Amniotic stem cell (primary cell): ENCODE measurements around the gene FLYWCH2.
A peak's percentile ranks its signal among the peaks of the same experiment; 100 is the strongest.
"Not testable (repeated sequence)": the region's sequence is repeated elsewhere in the genome, so short reads cannot be mapped to it uniquely, and the experiment has no call there.

Experiments
- DNase-seq: peaks from one replicate; lab custom pipeline; 2025; lab: John Stamatoyannopoulos, UW

Gene FLYWCH2

DNA sequence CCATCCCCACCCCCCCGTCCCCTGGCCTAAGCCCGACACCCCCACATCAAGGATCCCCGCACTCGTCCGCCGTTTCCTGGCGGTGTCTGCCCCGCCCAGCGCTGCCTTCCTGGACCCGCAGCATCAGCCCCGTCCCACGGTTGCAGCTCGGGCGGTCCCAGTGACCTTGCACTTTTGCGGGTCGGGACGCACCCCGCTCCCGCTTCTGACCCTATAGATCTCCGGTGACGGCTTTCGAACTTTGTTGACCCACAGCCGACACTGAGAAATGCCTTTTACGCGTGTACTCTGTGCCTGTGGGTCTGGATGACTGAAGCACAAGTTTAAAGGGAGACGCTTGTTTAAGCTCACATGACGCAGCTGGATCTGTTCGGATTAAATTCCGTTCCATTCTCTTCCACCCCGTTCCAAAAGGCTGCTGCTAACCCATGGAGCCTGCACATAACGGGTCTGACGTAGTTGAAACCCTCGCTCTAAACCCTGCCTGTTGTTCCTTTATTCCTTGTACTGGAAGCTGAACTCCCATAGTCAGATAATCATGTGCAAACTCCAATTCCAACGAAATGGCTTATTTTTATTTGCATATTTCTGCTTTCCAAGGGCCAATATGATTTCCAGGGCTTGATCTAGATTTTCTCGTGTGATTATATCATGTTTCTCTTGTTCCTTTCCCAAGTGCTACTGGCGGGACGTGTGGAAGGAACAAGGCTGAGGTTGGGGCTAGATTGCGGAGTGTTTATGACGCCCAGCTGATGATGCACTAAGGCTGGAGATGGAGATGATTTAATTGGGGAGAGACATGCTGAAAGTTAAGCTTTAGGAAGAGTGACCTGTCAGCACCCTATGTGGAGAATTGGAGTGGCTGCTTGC lies 29.6 kb downstream of the FLYWCH2 start:
- peak; percentile 36 for DNase-seq

DNA sequence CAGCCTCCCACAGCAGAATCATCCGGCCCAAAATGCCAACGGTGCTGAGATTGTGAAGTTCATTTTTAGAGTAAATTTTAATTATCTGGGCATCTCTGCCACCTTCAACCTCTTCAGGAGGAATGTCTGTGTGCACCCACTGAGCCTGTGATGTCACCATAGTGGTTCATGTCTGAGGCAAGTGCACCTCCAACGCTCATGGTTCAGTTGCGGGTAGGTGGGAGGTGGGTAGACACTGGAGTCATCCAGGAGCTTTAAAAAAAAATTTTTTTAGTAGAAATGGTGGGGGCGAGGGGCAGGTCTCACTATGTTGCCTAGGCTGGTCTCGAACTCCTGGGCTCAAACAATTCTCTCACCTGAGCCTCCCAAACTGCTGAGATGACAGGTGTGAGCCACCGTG lies 30.6 kb downstream of the FLYWCH2 start:
- DNase-seq: no peak

DNA sequence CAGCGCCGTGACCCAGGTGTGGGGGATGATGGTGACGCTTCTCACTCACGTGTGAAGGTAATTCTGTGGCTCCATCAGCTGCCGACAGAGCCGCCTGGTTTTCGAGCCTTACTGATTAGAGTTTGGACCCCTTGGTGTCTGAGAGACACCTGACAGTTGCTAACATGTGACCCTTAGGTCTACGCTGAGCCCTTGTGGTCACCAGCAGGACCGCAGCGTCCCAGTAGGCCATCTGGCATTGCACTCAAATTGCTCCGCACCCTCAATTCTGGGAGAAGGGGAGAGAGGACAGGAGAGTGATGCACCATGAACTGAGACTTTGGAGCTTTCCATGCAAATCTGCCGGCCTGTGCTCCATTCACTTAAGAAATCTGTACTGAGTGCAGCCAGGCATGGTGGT lies 31.2 kb downstream of the FLYWCH2 start:
- no peak for DNase-seq

DNA sequence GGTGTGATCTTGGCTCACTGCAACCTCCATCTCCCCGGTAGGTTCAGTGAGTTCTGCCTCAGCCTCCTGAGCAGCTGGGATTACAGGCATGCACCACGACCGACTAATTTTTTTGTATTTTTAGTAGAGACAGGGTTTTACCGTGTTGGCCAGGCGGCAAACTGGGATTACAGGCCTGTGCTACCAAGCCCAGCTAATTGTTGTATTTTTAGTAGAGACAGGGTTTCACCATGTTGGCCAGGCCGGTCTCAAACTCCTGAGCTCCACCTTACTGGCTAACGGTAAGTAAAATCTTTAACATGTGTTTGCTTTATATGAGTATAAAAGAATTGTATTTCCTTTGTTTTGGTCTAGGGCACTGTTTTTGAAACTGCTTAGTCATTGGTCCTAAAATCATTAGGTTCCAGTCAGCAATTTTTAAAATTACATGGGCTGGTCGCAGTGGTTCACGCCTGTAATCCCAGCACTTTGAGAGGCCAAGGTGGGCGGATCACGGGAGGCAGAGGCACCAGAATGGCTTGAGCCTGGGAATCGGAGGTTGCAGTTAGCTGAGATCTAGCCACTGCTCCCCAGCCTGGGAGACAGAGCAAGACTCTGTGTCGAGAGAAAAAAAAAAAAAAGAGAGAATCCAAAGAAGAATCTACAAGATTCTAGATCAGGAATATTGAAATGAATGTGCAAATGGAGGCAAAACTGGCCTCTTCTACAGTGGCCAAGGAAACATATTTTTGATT lies 32.3 kb downstream of the FLYWCH2 start:
- no peak for DNase-seq

DNA sequence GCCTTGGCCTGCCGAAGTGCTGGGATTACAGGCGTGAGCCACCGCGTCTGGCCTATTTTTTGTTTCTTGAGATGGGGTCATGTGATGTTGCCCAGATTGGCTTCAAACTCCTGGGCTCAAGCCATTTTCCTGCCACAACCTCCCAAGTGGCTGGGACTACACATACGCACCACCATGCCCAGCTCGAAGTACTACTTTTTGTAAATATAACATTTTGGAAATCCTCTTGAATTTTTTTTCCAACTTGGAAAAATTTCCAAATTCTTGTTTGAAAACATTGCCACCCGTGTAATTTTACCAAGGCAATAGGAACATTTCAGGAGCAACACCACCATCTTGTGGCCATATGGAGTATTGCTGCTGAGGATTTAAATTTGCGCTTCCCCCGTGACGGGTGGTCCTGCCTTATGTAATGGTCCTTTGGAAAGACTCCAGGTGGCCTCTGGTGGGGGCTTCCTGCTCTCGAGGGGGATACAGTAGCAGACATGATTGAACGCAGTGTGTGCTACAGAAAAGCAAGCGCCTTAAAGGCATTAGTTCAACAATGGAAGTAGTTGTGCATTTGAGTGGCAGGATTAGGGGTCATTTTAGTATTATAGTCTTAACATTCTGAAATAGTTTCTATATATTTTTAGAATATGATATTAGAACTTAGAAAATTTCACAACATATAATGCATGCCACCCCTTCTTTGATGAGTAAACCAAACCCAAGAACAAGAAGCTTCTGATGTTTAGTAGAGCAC lies 36.7 kb downstream of the FLYWCH2 start:
- no peak for DNase-seq

DNA sequence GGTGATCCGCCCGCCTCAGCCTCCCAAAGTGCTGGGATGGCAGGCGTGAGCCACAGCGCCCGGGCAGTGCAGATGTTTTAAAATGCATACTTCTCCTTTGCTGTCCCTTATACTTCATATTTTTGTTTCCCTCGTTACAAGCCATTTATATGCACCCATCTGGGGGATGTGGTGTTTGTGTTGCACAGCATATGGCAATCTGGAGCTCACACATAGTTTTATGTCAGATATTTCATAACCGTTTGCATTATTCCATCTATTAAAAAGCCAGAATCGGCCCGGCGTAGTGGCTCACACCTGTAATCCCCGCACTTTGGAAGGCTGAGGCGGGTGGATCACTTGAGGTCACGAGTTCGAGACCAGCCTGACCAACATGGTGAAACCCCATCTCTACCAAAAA lies 40.5 kb downstream of the FLYWCH2 start:
- no peak for DNase-seq

DNA sequence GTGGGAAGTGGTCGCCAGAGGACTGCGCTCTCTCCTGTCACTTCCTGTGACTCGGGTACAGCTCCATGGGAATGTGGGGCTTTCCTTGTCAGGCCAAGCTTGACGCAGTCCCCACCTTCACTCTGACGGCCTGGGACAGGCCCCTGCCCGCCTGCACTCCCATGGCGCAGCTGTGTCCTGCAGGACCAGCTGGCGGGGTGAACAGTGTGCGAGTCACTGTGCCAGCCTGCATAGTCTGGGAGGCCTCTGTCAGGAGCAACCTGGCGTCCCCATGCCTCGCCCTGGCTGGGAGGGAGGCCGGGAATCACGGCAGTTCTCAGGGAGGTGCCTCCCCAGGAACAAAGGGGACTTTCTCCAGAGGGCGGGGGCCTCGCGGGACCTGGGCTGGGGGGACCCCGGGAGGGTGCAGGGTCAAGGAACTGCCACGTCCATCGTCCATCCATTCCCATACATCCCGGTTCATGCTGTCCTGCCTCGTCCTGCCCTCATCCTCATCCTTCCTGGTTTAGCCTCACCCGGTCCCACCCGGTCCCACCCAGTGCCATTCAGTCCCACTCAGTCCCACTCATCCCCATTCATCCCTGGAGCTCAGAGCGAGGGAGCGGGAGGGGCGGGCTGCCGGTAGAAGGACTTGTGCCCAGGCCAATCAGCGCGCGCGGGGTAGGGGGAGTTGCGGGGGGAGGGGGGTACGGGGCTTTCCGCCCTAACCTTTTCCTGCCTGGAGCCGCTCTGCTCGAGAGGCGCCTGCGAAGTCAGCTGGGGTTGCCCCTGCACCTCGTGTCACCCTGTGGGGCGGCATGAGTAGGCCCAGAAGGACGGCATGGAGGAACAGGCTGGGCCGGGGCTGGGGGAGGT lies 42.1 kb downstream of the FLYWCH2 start:
- no peak for DNase-seq

DNA sequence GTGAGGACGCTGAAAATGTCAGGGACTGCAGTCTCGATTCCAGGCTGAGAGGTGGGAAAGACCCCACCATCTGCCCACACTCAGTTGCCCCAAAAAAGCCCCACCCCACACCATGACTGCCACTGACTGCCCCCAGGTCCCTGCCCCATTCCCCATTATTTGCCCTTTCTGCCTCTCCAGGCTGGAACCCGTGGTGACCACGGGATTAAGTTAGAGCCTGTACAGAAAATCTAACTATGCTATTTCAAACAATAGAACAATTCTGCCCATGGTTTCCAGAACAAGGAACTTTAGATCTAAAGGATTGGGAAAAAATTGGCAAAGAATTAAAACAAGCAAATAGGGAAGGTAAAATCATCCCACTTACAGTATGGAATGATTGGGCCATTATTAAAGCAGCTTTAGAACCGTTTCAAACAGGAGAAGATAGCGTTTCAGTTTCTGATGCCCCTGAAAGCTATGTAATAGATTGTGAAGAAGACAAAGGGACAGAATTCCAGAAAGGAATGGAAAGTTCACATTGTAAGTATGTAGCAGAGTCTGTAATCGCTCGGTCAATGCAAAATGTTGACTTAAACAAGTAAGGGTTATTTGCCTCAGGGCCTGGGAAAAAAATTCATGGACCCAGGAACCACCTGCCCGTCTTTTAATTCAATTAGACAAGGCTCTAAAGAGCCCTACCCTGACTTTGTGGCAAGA lies 43.1 kb downstream of the FLYWCH2 start:
- DNase-seq: no peak

DNA sequence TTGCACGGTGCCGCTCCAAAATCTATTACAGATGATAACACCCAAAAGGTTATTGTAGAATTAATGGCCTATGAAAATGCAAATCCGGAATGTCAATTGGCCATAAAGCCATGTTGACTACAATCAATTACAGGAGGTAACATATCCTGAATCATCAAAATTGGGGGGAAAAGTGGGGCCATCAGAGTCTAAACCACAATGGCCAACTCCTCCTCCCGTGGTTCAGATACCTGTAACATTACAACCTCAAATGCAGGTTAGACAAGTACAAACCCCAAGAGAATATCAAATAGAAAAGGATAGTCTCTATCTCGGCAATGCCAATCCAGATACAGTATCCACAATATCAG lies 43.6 kb downstream of the FLYWCH2 start:
- DNase-seq: no peak

DNA sequence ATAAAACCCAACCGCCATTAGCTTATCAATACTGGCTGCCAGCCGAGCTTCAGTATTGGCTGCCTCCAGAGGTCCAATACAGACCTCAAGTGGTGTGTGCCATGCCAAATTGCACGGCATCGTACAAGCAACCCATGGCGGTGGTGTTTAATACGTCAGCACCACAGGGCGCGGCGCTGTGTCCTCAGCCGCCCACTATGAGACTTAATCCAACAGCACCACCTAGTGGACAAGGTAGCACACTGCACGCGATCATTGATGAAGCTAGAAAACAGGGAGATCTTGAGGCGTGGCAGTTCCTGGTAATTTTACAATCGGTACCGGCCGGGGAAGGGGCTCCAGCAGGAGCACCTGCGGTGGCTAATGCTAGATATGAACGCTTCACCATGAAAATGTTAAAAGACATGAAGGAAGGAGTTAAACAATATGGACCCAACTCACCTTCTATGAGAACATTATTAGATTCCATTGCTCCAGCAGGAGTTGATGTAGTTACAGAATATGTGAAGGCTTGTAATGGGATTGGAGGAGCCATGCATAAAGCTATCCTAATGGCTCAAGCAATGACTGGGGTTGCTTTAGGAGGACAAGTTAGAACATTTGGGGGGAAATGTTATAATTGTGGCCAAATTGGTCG lies 44.1 kb downstream of the FLYWCH2 start:
- DNase-seq: peak; percentile 70

DNA sequence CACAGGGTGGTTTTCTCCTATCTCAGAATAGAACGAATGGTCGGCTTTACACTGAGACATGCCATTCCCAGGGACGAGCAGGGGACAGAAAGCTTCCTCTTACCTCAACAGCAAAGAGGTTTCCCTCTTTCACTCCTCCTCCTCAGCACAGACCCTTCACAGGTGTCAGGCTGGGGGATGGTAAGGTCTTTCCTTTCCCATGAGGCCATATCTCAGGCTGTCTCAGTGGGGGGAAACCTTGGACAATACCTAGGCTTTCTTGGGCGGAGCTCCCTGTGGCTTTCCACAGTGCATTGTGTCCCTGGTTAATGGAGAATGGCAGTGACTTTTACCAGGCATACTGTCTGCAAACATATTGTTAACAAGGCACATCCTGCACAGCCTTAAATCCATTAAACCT lies 45.1 kb downstream of the FLYWCH2 start:
- not testable (repeated sequence) for DNase-seq

DNA sequence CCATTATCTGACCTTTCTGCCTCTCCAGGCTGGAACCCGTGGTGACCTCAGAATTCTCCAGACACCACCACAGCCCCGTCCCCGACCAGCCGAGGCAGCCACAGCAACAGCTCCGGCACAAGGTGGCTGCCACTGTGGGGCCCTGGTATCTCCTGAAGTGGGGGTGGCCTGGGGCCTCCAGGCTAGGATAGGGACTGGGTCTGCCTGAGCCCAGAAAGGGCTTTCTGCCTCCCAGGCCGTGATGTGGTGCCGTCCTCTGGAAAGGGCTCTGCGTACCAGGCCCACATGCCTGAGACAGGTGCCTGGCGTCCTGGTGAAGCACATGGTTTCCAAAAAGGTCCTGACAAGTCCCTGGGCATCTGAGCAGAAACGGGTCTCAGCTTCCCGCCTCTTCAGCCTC lies 45.8 kb downstream of the FLYWCH2 start:
- no peak for DNase-seq

DNA sequence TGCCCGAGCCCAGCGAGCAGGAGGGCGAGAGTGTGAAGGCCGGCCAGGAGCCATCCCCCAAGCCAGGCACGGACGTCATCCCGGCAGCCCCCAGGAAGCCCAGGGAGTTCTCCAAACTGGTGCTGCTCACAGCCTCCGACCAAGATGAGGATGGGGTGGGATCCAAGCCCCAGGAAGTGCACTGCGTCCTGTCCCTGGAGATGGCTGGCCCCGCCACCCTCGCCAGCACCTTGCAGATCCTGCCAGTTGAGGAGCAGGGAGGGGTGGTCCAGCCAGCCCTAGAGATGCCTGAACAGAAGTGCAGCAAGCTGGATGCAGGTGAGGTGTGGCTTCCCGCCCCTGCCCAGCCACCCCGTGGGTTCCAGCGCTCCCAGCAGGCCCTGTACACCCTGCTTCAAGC lies 46.7 kb downstream of the FLYWCH2 start:
- DNase-seq: no peak

DNA sequence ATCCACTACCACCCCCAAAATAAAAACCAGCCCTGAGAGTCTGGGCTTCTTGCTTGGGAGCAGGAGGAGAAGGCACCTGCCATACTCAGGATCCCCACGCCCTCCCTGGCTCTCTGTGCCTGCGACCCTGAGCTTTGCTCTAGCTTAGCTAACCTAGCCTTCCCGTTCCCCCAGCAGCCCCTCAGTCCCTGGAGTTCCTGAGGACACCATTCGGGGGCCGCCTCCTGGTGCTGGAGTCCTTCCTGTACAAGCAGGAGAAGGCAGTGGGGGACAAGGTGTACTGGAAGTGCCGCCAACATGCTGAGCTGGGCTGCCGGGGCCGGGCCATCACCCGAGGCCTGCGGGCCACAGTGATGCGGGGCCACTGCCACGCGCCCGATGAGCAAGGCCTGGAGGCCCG lies 47.2 kb downstream of the FLYWCH2 start:
- no peak for DNase-seq

DNA sequence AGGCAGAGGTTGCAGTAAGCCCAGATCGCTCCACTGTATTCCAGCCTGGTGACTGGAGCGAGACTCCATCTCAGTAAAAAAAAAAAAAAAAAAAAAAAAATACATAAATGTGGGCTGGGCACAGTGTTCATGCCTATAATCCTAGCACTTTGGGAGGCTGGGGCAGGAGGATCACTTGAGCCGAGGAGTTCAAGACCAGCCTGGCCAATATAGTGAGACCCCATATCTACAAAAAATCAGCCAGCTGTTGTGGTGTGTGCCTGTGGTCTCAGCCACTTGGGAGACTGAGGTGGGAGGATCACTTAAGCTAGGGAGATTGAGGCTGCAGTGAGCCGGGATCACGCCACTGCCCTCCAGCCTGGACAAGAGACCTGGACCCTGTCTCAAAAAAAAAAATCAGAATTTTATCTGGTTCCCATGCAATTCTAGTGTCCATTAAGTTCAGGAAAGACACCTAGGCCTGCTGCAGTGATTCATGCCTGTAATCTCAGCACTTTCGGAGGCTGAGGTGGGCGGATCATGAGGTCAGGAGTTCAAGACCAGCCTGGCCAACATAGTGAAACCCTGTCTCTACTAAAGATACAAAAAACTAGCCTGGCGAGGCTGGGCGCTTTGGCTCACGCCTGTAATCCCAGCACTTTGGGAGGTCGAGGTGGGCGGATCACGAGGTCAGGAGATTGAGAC lies 48.4 kb downstream of the FLYWCH2 start:
- DNase-seq: not testable (repeated sequence)

DNA sequence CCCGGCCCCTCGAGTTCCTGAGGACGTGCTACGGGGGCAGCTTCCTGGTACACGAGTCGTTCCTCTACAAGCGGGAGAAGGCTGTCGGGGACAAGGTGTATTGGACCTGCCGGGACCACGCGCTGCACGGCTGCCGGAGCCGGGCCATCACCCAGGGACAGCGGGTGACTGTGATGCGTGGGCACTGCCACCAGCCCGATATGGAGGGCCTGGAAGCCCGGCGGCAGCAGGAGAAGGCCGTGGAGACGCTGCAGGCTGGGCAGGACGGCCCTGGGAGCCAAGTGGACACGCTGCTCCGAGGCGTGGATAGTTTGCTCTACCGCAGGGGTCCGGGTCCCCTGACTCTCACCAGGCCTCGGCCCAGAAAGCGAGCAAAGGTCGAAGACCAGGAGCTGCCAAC lies 50.1 kb downstream of the FLYWCH2 start:
- no peak for DNase-seq

DNA sequence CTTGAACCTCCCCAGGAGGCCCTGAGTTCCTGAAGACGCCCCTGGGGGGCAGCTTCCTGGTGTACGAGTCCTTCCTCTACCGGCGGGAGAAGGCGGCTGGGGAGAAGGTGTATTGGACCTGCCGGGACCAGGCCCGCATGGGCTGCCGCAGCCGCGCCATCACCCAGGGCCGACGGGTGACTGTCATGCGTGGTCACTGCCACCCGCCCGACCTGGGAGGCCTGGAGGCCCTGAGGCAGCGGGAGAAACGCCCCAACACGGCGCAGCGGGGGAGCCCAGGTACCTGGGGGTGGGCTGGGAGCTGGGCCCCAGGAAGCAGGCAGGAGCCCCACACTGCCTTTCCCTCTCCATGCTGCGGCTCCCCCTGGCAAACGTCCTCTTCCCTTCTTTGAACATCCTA lies 50.7 kb downstream of the FLYWCH2 start:
- no peak for DNase-seq

DNA sequence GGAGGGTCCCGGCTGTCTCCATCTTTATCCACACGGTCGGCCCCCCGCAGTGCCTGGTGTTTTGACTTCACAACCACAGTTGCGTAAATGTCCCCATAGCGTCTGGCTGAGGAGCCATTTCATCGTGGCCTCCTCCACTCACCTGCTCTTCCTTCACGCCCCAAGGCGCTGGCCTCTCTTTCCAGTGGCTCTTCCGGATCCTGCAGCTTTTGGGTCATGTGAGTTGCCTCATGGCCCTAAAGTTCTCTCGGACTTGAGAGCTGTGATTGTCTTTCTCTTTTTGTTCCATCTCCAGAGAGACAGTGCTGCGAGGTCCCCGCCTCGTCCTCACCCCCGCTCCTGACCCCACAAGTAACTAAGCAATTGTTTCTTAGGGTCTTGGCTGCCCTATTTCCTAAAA lies 51.4 kb downstream of the FLYWCH2 start:
- DNase-seq: no peak

DNA sequence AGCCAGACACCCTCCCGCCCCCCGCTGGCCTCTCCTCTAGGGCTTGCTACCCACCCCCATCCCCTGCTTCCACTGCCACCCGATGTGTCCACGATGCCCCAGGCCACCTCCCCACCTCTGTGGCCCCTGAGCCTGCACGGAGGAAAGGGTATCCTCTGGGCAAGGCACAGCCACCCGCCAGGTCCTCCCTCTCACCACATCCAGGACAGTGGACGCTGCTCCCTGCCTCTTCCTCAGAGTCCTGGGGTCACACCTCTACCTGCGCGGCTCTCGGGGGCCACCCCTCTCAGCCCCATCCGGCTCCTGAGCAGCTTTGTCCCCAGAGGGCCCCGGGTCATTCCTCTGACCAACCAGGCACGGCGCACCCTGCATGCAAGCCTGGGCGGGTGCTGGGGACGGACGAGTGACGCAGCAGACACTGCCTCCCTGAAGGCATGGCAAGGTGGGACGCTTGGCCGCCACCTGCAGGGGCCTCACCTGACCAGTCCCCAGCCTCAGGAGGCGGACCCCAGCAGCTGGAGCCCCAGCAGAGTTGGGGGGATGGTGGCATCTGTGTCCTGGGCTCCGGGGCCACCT lies 53.5 kb downstream of the FLYWCH2 start:
- DNase-seq: no peak

DNA sequence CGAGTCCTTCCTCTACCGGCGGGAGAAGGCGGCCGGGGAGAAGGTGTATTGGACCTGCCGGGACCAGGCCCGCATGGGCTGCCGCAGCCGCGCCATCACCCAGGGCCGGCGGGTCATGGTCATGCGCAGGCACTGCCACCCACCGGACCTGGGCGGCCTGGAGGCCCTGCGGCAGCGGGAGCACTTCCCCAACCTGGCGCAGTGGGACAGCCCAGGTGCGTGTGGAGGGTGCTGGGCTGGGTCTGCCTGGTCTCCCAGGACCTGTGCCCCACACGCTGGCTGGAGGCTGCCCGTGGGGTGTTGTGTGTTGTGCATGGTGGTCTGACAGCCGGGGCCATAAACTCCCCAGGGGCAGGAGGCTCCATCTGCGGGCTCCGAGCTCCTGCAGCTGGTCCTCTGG lies 54.2 kb downstream of the FLYWCH2 start:
- DNase-seq: no peak
